ENCODE data around the gene COG2. TPM values are rescaled to one million over a fixed set of nuclear protein-coding genes. Genes with fewer than 3 reads are reported as not detected.

COG2 gene
- total and polyA plus RNA-seq, 2 of the 13 experiments (the other 11 are each of a cell fraction or from before 2014, with no cell fraction given), result 16.8 to 36.3 TPM

DNA sequence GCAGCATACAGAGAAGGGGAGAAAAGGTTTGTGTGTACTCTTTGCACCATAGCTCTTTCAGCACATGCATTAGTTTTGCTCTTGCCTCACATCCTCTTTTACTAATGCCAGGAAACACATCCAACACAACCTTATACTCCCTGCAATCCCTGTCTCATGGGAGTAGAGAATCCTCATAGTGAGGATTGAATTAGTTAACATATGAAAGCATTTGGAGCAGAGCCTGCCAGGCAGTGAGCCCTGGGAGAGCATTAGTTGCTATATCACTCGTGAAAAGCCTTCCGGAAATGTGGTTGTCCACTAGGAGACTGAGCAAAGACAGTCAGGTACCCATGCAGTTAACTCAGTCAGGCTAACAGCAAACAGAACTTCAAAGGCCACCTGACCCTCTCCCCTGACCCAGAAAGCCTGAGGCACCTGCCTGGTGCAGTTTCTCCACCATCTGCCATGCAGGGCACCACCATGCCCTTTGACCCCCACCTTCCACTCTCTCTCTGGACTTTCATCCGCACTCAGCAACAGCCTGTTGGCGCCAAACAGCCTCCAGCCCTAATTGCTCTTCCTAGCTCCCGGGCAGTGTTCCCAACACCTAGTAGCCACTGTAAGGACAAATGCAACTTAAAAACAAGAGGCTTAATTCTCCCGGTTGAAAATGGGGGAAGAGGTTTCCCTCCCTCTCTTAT lies 86.6 kb downstream of the COG2 start (continued):
- TF ChIP-seq, protein P1, sequence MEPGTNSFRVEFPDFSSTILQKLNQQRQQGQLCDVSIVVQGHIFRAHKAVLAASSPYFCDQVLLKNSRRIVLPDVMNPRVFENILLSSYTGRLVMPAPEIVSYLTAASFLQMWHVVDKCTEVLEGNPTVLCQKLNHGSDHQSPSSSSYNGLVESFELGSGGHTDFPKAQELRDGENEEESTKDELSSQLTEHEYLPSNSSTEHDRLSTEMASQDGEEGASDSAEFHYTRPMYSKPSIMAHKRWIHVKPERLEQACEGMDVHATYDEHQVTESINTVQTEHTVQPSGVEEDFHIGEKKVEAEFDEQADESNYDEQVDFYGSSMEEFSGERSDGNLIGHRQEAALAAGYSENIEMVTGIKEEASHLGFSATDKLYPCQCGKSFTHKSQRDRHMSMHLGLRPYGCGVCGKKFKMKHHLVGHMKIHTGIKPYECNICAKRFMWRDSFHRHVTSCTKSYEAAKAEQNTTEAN (CRISPR knock-in tag; conservative IDR thresholded peaks at IDR 0.05), result peak; percentile 49
- TF ChIP-seq ATRX (CRISPR knock-in tag; IDR thresholded peaks at IDR 0.05; ENCODE audit: borderline replicate concordance), result no peak
- no peak; the same call in 1 of the 2 replicates for TF ChIP-seq FOXC1 (CRISPR knock-in tag; IDR thresholded peaks at IDR 0.05; ENCODE audit: borderline replicate concordance)
- TF ChIP-seq, protein P2, sequence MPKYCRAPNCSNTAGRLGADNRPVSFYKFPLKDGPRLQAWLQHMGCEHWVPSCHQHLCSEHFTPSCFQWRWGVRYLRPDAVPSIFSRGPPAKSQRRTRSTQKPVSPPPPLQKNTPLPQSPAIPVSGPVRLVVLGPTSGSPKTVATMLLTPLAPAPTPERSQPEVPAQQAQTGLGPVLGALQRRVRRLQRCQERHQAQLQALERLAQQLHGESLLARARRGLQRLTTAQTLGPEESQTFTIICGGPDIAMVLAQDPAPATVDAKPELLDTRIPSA (CRISPR knock-in tag; IDR thresholded peaks at IDR 0.05; ENCODE audit: borderline replicate concordance), result no peak; the same call in 1 of the 2 replicates
- TF ChIP-seq, protein P3, sequence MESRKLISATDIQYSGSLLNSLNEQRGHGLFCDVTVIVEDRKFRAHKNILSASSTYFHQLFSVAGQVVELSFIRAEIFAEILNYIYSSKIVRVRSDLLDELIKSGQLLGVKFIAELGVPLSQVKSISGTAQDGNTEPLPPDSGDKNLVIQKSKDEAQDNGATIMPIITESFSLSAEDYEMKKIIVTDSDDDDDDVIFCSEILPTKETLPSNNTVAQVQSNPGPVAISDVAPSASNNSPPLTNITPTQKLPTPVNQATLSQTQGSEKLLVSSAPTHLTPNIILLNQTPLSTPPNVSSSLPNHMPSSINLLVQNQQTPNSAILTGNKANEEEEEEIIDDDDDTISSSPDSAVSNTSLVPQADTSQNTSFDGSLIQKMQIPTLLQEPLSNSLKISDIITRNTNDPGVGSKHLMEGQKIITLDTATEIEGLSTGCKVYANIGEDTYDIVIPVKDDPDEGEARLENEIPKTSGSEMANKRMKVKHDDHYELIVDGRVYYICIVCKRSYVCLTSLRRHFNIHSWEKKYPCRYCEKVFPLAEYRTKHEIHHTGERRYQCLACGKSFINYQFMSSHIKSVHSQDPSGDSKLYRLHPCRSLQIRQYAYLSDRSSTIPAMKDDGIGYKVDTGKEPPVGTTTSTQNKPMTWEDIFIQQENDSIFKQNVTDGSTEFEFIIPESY (CRISPR knock-in tag; IDR thresholded peaks at IDR 0.05), result peak; percentile 53; the same call in 1 of the 2 replicates
- no peak for TF ChIP-seq ZNF768 (CRISPR knock-in tag; IDR thresholded peaks at IDR 0.05)
- TF ChIP-seq ZNF205 (CRISPR knock-in tag; IDR thresholded peaks at IDR 0.05), result no peak; the same call in none of the 2 replicates
- TF ChIP-seq ZMYM2 (CRISPR knock-in tag; IDR thresholded peaks at IDR 0.05), result peak; percentile 82
- peak; percentile 92; the same call in 1 of the 2 replicates for TF ChIP-seq MYC (CRISPR knock-in tag; IDR thresholded peaks at IDR 0.05; ENCODE audit: borderline replicate concordance)
- no peak for TF ChIP-seq CCAR2 (optimal IDR thresholded peaks at IDR 0.05; ENCODE audit: low read depth, low read length)
- no peak for TF ChIP-seq ATF7-NPFF (CRISPR knock-in tag; IDR thresholded peaks at IDR 0.05; ENCODE audit: low read depth)
- peak; percentile 48; the same call in 1 of the 2 replicates for TF ChIP-seq ZNF747 (CRISPR knock-in tag; IDR thresholded peaks at IDR 0.05; ENCODE audit: borderline replicate concordance)
- TF ChIP-seq, protein P4, sequence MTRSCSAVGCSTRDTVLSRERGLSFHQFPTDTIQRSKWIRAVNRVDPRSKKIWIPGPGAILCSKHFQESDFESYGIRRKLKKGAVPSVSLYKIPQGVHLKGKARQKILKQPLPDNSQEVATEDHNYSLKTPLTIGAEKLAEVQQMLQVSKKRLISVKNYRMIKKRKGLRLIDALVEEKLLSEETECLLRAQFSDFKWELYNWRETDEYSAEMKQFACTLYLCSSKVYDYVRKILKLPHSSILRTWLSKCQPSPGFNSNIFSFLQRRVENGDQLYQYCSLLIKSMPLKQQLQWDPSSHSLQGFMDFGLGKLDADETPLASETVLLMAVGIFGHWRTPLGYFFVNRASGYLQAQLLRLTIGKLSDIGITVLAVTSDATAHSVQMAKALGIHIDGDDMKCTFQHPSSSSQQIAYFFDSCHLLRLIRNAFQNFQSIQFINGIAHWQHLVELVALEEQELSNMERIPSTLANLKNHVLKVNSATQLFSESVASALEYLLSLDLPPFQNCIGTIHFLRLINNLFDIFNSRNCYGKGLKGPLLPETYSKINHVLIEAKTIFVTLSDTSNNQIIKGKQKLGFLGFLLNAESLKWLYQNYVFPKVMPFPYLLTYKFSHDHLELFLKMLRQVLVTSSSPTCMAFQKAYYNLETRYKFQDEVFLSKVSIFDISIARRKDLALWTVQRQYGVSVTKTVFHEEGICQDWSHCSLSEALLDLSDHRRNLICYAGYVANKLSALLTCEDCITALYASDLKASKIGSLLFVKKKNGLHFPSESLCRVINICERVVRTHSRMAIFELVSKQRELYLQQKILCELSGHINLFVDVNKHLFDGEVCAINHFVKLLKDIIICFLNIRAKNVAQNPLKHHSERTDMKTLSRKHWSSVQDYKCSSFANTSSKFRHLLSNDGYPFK (CRISPR knock-in tag; IDR thresholded peaks at IDR 0.05; ENCODE audit: borderline replicate concordance), result peak; percentile 65; the same call in 1 of the 2 replicates
- TF ChIP-seq, protein P5, sequence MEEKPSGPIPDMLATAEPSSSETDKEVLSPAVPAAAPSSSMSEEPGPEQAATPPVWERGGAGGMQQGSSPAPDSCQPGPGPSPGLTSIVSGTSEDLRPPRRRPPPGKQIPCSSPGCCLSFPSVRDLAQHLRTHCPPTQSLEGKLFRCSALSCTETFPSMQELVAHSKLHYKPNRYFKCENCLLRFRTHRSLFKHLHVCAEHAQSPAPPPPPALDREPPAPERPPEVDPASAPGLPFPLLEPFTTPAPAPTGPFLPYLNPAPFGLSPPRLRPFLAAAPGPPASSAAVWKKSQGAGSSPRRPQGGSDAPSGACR (CRISPR knock-in tag; IDR thresholded peaks at IDR 0.05), result peak; percentile 83; the same call in 1 of the 2 replicates
- TF ChIP-seq, protein P6, sequence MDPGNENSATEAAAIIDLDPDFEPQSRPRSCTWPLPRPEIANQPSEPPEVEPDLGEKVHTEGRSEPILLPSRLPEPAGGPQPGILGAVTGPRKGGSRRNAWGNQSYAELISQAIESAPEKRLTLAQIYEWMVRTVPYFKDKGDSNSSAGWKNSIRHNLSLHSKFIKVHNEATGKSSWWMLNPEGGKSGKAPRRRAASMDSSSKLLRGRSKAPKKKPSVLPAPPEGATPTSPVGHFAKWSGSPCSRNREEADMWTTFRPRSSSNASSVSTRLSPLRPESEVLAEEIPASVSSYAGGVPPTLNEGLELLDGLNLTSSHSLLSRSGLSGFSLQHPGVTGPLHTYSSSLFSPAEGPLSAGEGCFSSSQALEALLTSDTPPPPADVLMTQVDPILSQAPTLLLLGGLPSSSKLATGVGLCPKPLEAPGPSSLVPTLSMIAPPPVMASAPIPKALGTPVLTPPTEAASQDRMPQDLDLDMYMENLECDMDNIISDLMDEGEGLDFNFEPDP (CRISPR knock-in tag; conservative IDR thresholded peaks at IDR 0.05), result no peak
- TF ChIP-seq MED1 (CRISPR knock-in tag; IDR thresholded peaks at IDR 0.05), result peak; percentile 98
- TF ChIP-seq MED8 (CRISPR knock-in tag; IDR thresholded peaks at IDR 0.05; ENCODE audit: insufficient replicate concordance), result peak; percentile 86
- TF ChIP-seq MBD4 (IDR thresholded peaks at IDR 0.05; ENCODE audit: borderline replicate concordance, low read length), result no peak
- peak; percentile 87; the same call in 1 of the 2 replicates for TF ChIP-seq KAT7 (CRISPR knock-in tag; IDR thresholded peaks at IDR 0.05; ENCODE audit: borderline replicate concordance)
